Calu3 (cell line): Measurements from ENCODE around the gene ABCA12. TPM values are rescaled to one million over a fixed set of nuclear protein-coding genes. Genes with fewer than 3 reads are reported as not detected.

Experiments used
- Bru-seq: library from RNA; stranded (reverse); fragments of 400-500 nt; gene quantifications from one replicate; lab custom pipeline; 2021; lab: Mats Ljungman, UMichigan
- BruChase-seq, 2 experiments: library from RNA; stranded (reverse); fragments of 400-500 nt; gene quantifications; one replicate each; lab custom pipeline; 2021; lab: Mats Ljungman, UMichigan
- BruUV-seq: library from RNA; stranded (reverse); fragments of 400-500 nt; replicated peaks from 2 replicates; lab custom pipeline; 2021; lab: Mats Ljungman, UMichigan
- CTCF ChIA-PET: fragments of 300-600 bp; sonication (Branson Sonifier 250); formaldehyde crosslinking; loops from one replicate; lab custom pipeline; 2022; ENCODE audit warnings: antibody characterized with exemption; lab: Charles Lee
- DNase-seq: peaks from one replicate; pipeline ENCODE4 v3.0.0; 2022
- H3K27ac Mint-ChIP-seq: one replicate; pipeline ENCODE4 v1.8.0; 2022; ENCODE audit warnings: mixed read lengths; ENCODE audit not compliant: unreplicated experiment
- H3K27me3 Mint-ChIP-seq: one replicate; pipeline ENCODE4 v1.8.0; 2022; ENCODE audit warnings: mixed read lengths; ENCODE audit not compliant: unreplicated experiment
- H3K36me3 Mint-ChIP-seq: one replicate; pipeline ENCODE4 v1.8.0; 2022; ENCODE audit warnings: mild to moderate bottlenecking, moderate library complexity, mixed read lengths; ENCODE audit not compliant: insufficient read depth, unreplicated experiment
- H3K4me1 Mint-ChIP-seq: one replicate; pipeline ENCODE4 v1.8.0; 2022; ENCODE audit warnings: mild to moderate bottlenecking, low read depth, mixed read lengths; ENCODE audit not compliant: unreplicated experiment
- H3K4me3 Mint-ChIP-seq: one replicate; pipeline ENCODE4 v1.8.0; 2022; ENCODE audit warnings: mild to moderate bottlenecking, low read depth, moderate library complexity, mixed read lengths; ENCODE audit not compliant: unreplicated experiment
- H3K9me3 Mint-ChIP-seq: one replicate; pipeline ENCODE4 v1.8.0; 2022; ENCODE audit warnings: low read depth, mixed read lengths; ENCODE audit not compliant: unreplicated experiment
- intact Hi-C: fragments of 100-400 bp; cut with micrococcal nuclease; formaldehyde crosslinking; loops from one replicate; pipeline ENCODE4 v1.10.0; 2022; ENCODE audit not compliant: unreplicated experiment
- long read RNA-seq: library from polyadenylated mRNA; stranded (forward); transcript quantifications from one replicate; pipeline ENCODE4 v2.0.0, GENCODE V29; 2022
- total RNA-seq: library from RNA; stranded (reverse); gene quantifications from 2 replicates; pipeline ENCODE4 v1.2.3, GENCODE V29; 2022
- TF ChIP-seq, protein P1 (sequence below): fragments of 200-600 bp; IDR thresholded peaks from one replicate; pipeline ENCODE4 v1.8.0; 2022; ENCODE audit warnings: antibody characterized with exemption; ENCODE audit not compliant: unreplicated experiment

Gene ABCA12, protein sequence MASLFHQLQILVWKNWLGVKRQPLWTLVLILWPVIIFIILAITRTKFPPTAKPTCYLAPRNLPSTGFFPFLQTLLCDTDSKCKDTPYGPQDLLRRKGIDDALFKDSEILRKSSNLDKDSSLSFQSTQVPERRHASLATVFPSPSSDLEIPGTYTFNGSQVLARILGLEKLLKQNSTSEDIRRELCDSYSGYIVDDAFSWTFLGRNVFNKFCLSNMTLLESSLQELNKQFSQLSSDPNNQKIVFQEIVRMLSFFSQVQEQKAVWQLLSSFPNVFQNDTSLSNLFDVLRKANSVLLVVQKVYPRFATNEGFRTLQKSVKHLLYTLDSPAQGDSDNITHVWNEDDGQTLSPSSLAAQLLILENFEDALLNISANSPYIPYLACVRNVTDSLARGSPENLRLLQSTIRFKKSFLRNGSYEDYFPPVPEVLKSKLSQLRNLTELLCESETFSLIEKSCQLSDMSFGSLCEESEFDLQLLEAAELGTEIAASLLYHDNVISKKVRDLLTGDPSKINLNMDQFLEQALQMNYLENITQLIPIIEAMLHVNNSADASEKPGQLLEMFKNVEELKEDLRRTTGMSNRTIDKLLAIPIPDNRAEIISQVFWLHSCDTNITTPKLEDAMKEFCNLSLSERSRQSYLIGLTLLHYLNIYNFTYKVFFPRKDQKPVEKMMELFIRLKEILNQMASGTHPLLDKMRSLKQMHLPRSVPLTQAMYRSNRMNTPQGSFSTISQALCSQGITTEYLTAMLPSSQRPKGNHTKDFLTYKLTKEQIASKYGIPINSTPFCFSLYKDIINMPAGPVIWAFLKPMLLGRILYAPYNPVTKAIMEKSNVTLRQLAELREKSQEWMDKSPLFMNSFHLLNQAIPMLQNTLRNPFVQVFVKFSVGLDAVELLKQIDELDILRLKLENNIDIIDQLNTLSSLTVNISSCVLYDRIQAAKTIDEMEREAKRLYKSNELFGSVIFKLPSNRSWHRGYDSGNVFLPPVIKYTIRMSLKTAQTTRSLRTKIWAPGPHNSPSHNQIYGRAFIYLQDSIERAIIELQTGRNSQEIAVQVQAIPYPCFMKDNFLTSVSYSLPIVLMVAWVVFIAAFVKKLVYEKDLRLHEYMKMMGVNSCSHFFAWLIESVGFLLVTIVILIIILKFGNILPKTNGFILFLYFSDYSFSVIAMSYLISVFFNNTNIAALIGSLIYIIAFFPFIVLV (N-terminal part only)
- 4.8 and 5.1 TPM in 2 replicates for total RNA-seq
- Bru-seq, nascent RNA = percentile 43 among the genes with signal in this experiment
- BruChase-seq, experiment 1, labeled RNA remaining after a 6-hour chase = percentile 38 among the genes with signal in this experiment
- percentile 32 among the genes with signal in this experiment for BruChase-seq, experiment 2, labeled RNA remaining after a 2-hour chase
- long read RNA-seq, partial matches to known transcripts = 0 of 1 reads
- long read RNA-seq, other reads (novel, unspliced or antisense) = 1 of 1 reads

DNA sequence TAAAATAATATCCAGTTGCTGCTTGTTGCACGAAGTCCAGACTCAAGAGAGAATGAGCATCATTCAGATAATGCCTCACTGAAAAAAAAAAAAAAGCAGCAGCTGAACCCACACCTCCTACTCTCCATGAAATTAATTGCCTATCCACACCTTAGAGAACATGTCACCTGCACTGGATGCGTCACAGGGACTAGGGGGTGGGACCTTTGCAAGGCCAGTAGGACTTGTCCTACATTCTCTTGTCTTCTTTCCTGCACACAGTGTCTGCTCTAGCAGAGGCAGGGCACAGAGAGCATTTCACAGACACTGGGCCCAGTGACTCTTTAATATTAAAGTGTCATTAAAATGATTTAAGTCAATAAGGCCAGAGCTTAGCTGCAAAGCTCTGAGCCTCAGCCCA is at the start of gene ABCA12:
Gene ABCA12, minus strand, starts transcription at position 148 of the 400 bp plus-strand sequence. CDS start 418 bp downstream, outside the sequence.
- Mint-ChIP-seq H3K4me3 (peak within 1 kb of the TSS; percentile 73), H3K36me3 (peaks cover 21% of the 10 kb centered on the region), H3K4me1 (peaks cover 42% of the 10 kb centered on the region), H3K9me3 (peaks cover 4% of the 10 kb centered on the region), H3K27me3 (no peaks in the 10 kb centered on the region), H3K27ac (peak within 1 kb of the TSS; percentile 94)
- TF ChIP-seq, protein P1, sequence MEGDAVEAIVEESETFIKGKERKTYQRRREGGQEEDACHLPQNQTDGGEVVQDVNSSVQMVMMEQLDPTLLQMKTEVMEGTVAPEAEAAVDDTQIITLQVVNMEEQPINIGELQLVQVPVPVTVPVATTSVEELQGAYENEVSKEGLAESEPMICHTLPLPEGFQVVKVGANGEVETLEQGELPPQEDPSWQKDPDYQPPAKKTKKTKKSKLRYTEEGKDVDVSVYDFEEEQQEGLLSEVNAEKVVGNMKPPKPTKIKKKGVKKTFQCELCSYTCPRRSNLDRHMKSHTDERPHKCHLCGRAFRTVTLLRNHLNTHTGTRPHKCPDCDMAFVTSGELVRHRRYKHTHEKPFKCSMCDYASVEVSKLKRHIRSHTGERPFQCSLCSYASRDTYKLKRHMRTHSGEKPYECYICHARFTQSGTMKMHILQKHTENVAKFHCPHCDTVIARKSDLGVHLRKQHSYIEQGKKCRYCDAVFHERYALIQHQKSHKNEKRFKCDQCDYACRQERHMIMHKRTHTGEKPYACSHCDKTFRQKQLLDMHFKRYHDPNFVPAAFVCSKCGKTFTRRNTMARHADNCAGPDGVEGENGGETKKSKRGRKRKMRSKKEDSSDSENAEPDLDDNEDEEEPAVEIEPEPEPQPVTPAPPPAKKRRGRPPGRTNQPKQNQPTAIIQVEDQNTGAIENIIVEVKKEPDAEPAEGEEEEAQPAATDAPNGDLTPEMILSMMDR = no peak
- no TSS peak for BruUV-seq
- intact Hi-C loops = loop anchor here (5.0 kb wide), 2 partner anchors 176 to 331 kb away; partner anchors contain the start of gene BARD1
- CTCF ChIA-PET = no interaction called here
- peak; percentile 48 for DNase-seq

DNA sequence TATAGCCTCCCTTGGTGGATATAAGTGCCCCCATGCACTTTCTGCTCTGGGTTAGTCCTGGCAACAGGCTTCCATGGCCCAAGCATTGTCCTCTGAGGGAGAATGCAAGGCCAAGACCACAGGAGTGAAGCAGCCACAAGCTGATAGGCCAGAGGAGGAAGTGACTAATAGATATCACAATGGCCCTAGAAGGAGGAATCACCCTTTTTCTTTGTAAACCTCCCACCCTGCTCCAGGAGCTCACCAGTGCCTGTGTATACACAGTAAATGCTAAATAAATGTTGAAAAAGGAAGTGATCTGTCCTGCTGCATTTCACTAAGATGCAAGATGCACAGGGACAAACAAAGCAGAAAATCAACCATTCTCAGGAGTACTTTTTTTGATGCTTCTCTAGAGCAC is 49.7 kb upstream of the ABCA12 start:
- CTCF ChIA-PET = interaction anchor here (0.6 kb wide), 1 partner anchor 155 kb away, joined by 3 read pairs; no protein-coding TSS in a partner anchor
- Mint-ChIP-seq H3K27ac (no peak overlapping the region), H3K9me3 (peaks cover 4% of the 10 kb centered on the region), H3K4me3 (no peak overlapping the region), H3K27me3 (no peaks in the 10 kb centered on the region), H3K36me3 (no peaks in the 10 kb centered on the region), H3K4me1 (no peaks in the 10 kb centered on the region)
- intact Hi-C loops = no loop called here
- DNase-seq = no peak
- no TSS peak for BruUV-seq
- TF ChIP-seq, protein P1 = no peak

DNA sequence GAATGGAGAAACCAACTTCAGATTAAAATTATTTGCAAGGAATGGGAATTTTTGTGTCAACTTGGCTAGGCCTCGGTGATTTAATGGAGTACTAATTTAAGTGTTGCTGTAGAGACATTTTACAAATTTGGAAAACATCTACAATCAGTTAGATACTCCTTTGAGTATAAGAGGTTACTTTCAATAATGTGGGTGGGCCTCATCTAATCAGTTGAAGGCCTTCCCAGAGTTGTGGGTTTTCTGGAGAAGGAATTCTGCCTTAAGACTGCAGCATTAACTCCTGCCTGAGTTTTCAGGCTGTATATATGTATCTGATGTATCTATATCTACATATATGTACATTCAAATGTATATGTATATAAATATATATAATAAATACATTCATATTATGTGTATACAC is 47.6 kb upstream of the ABCA12 start:
- Mint-ChIP-seq H3K9me3 (peaks cover 2% of the 10 kb centered on the region), H3K36me3 (no peaks in the 10 kb centered on the region), H3K27ac (no peak overlapping the region), H3K27me3 (no peaks in the 10 kb centered on the region), H3K4me3 (no peak overlapping the region), H3K4me1 (no peaks in the 10 kb centered on the region)
- intact Hi-C loops = no loop called here
- CTCF ChIA-PET = no interaction called here
- no TSS peak for BruUV-seq
- TF ChIP-seq, protein P1 = no peak
- DNase-seq = no peak
